ENCODE measurements around the gene ZNF564. TPM values are rescaled to one million over a fixed set of nuclear protein-coding genes. Genes with fewer than 3 reads are reported as not detected.

ZNF564 gene
- total RNA-seq, 1 experiment from 2014 or later, result 6.1 TPM

DNA sequence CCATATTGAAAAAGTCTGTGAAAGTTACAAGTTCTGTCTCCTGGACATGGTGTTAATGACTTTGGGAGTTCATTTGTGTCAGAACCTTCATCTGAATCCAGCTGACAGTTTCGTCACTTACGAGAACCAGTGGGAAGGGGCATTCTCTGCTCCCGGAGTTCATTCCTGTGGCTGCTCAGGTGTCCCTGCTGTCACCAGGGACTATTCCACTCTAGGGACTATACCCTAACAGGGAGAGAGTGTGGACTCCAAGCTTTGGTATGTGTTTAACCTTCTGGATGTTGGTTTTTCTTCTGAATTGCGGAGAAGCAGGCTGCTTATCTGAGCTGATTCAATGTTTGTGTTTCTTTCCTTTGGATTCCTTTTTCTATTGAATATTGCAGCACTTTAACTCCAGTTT is 54.2 kb downstream of the ZNF564 start:
- Histone ChIP-seq H3K9me2 (ENCODE audit: insufficient read depth) (no peaks in the 10 kb centered on the region), H3K4me3 (replicated peaks in 1 of 2; ENCODE audit: low read depth in 1 of 2, low read length in 2 of 2) (no peak overlapping the region), H3K9me3 (ENCODE audit: control insufficient read depth in 1 of 2, insufficient read depth in 1 of 2, low read depth in 1 of 2, low read length in 2 of 2) (peaks cover 0 to 10% of the 10 kb centered on the region in 2 experiments; a peak in 2 of 4 replicates), H3K36me3 (ENCODE audit: control insufficient read depth in 1 of 2, insufficient read depth in 2 of 2, low read length in 2 of 2) (no peaks in the 10 kb centered on the region), H3K4me1 (ENCODE audit: control insufficient read depth in 1 of 2, insufficient read depth in 2 of 2, low read length in 2 of 2) (no peaks in the 10 kb centered on the region), H3K4me2 (ENCODE audit: low read length) (no peak overlapping the region), H4K20me1 (ENCODE audit: insufficient read depth) (no peaks in the 10 kb centered on the region), H3K79me2 (ENCODE audit: insufficient read depth, low read length) (no peaks in the 10 kb centered on the region), H3K27ac (ENCODE audit: low read depth, low read length) (no peak overlapping the region), H3K27me3 (ENCODE audit: insufficient read depth, low read length) (no peaks in the 10 kb centered on the region), H2AFZ (ENCODE audit: low read depth, low read length, poor library complexity, severe bottlenecking) (no peak overlapping the region), H3K9ac (ENCODE audit: low read length) (no peak overlapping the region)
- CTCF ChIA-PET, result no interaction called here
- BruUV-seq (replicated peaks), result no TSS peak
- no peak for TF ChIP-seq EZH2 (IDR thresholded peaks at IDR 0.05)
- no peak for TF ChIP-seq CBX3 (IDR thresholded peaks at IDR 0.05; ENCODE audit: low read depth)
- TF ChIP-seq EZH2phosphoT487 (IDR thresholded peaks at IDR 0.05; ENCODE audit: borderline replicate concordance), result no peak
- no peak for TF ChIP-seq YY1 (IDR thresholded peaks at IDR 0.05; ENCODE audit: extremely low read depth, insufficient replicate concordance, low read depth, low read length)
- TF ChIP-seq ATF3 (IDR thresholded peaks at IDR 0.05), result no peak
- TF ChIP-seq RAD21 (IDR thresholded peaks at IDR 0.05; ENCODE audit: low read depth), result no peak
- TF ChIP-seq, protein P1, sequence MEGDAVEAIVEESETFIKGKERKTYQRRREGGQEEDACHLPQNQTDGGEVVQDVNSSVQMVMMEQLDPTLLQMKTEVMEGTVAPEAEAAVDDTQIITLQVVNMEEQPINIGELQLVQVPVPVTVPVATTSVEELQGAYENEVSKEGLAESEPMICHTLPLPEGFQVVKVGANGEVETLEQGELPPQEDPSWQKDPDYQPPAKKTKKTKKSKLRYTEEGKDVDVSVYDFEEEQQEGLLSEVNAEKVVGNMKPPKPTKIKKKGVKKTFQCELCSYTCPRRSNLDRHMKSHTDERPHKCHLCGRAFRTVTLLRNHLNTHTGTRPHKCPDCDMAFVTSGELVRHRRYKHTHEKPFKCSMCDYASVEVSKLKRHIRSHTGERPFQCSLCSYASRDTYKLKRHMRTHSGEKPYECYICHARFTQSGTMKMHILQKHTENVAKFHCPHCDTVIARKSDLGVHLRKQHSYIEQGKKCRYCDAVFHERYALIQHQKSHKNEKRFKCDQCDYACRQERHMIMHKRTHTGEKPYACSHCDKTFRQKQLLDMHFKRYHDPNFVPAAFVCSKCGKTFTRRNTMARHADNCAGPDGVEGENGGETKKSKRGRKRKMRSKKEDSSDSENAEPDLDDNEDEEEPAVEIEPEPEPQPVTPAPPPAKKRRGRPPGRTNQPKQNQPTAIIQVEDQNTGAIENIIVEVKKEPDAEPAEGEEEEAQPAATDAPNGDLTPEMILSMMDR (IDR thresholded peaks at IDR 0.05 in 2 of 3, conservative IDR thresholded peaks at IDR 0.05 in 1 of 3; ENCODE audit: borderline replicate concordance in 1 of 3, insufficient read depth in 1 of 3, low read depth in 2 of 3, low read length in 2 of 3), result no peak
- TF ChIP-seq ZFX (IDR thresholded peaks at IDR 0.05), result no peak
- no peak for TF ChIP-seq JUND (IDR thresholded peaks at IDR 0.05)
- no peak for TF ChIP-seq SP1 (IDR thresholded peaks at IDR 0.05; ENCODE audit: low read depth)
- no peak for TF ChIP-seq CEBPB (IDR thresholded peaks at IDR 0.05; ENCODE audit: low read depth)
- no peak for TF ChIP-seq SIN3A (IDR thresholded peaks at IDR 0.05; ENCODE audit: low read depth)
- no peak for TF ChIP-seq TCF7L2 (IDR thresholded peaks at IDR 0.05; ENCODE audit: borderline replicate concordance, extremely low read depth, insufficient read depth, insufficient read length)
- no peak for TF ChIP-seq EGR1 (IDR thresholded peaks at IDR 0.05; ENCODE audit: low read depth)
- no peak for TF ChIP-seq REST (IDR thresholded peaks at IDR 0.05; ENCODE audit: low read depth)
- TF ChIP-seq POLR2AphosphoS5 (IDR thresholded peaks at IDR 0.05; ENCODE audit: low read depth, low read length), result no peak
- TF ChIP-seq SRF (IDR thresholded peaks at IDR 0.05; ENCODE audit: low read depth), result no peak
- TF ChIP-seq, protein P2, sequence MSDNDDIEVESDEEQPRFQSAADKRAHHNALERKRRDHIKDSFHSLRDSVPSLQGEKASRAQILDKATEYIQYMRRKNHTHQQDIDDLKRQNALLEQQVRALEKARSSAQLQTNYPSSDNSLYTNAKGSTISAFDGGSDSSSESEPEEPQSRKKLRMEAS (IDR thresholded peaks at IDR 0.05), result no peak
- no peak for TF ChIP-seq POLR2A (IDR thresholded peaks at IDR 0.05; ENCODE audit: borderline replicate concordance, extremely low read depth, insufficient read depth, insufficient read length)
- TF ChIP-seq FOSL1 (IDR thresholded peaks at IDR 0.05; ENCODE audit: low read depth), result no peak
- POLR2A ChIA-PET, result no interaction called here
- DNase-seq (ENCODE audit: low read depth, low spot score), result no peak
- RAD21 ChIA-PET (ENCODE audit: low non-redundant PET in 1 of 2, low total read pairs in 2 of 2, uncharacterized antibody in 2 of 2, unreplicated experiment in 2 of 2), result no interaction called here
- ATAC-seq, result no peak
- intact Hi-C loops (cut with micrococcal nuclease), result no loop called here
